Measurements from ENCODE around the gene KCNN4. TPM values are rescaled to one million over a fixed set of nuclear protein-coding genes. Genes with fewer than 3 reads are reported as not detected.
"Not testable (repeated sequence)": the region's sequence is repeated elsewhere in the genome, so short reads cannot be mapped to it uniquely, and the experiment has no call there.

The KCNN4 gene
- total RNA-seq, 1 experiment from 2014 or later = 0.26 TPM

DNA sequence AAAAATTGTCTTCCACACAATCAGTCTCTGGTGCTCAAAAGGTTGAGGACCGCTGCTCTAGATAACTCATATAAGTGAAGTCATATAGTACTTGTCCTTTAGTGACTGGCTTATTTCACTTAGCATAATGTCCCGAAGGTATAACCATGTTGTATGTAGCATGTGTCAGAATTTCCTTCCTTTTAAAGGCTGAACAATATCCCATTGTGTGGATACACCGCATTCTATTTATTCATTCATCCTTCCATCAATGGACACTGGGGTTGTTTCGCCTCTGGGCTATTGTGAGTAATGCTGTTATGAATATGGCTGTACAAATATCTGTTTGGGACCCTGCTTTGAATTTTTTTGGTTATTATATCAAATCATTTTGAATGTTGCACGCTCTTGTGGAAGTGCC is 26.1 kb upstream of the KCNN4 start:
- H3K23ac ChIP-seq (ENCODE audit: insufficient read length, low read depth, low read length) = no peak overlapping the region
- no peak overlapping the region for H3T11ph ChIP-seq (ENCODE audit: low read length)
- Mint-ChIP-seq H3K9me3 (no peaks in the 10 kb centered on the region; a peak in 1 of 5 replicates), H3K36me3 (ENCODE audit: insufficient read depth in 1 of 3, low read depth in 3 of 3) (no peaks in the 10 kb centered on the region), H3K27ac (no peak overlapping the region), H3K27me3 (ENCODE audit: low read depth) (peaks cover 36% of the 10 kb centered on the region), H3K4me3 (no peak overlapping the region), H3K4me1 (peaks cover 4 to 7% of the 10 kb centered on the region in 2 experiments; a peak in 2 of 4 replicates)
- no peak overlapping the region for H3K56ac ChIP-seq (ENCODE audit: insufficient read length, low read depth, low read length)
- no peaks in the 10 kb centered on the region for H4K20me1 ChIP-seq (ENCODE audit: control insufficient read depth, insufficient read depth, insufficient read length)
- H3K23me2 ChIP-seq (ENCODE audit: insufficient read length, low read depth, low read length, poor library complexity, severe bottlenecking) = no peaks in the 10 kb centered on the region
- H2AK5ac ChIP-seq (ENCODE audit: insufficient read length, low read length) = no peak overlapping the region
- H2BK120ac ChIP-seq (ENCODE audit: low read depth, low read length, poor library complexity, severe bottlenecking) = no peak overlapping the region
- H3K27ac ChIP-seq (ENCODE audit: insufficient read length, low read depth, low read length) = no peak overlapping the region
- H3K4me1 ChIP-seq (ENCODE audit: insufficient read depth, low read length) = no peaks in the 10 kb centered on the region
- H2BK12ac ChIP-seq (ENCODE audit: insufficient read length, low read depth, low read length) = no peak overlapping the region
- H4K5ac ChIP-seq (ENCODE audit: insufficient read length, low read depth, low read length) = no peak overlapping the region
- no peak for DNase-seq
- H3K18ac ChIP-seq (ENCODE audit: insufficient read length, low read depth, low read length) = no peak overlapping the region
- H2BK20ac ChIP-seq (ENCODE audit: low read depth, low read length, poor library complexity, severe bottlenecking) = no peak overlapping the region
- no peak overlapping the region for H4K91ac ChIP-seq (ENCODE audit: insufficient read length, low read depth, low read length)
- no peak overlapping the region for H2AFZ ChIP-seq (ENCODE audit: low read length)
- WGBS (ENCODE audit: extremely low coverage, insufficient read length, low lambda C conversion rate) = no CpG with 5 or more reads among the region's 5 CpGs
- no peak overlapping the region for H3K4me2 ChIP-seq (ENCODE audit: insufficient read depth, insufficient read length, low read length)
- H3K79me1 ChIP-seq (ENCODE audit: insufficient read depth, low read depth, low read length, poor library complexity, severe bottlenecking) = no peaks in the 10 kb centered on the region
- TF ChIP-seq, protein P1, sequence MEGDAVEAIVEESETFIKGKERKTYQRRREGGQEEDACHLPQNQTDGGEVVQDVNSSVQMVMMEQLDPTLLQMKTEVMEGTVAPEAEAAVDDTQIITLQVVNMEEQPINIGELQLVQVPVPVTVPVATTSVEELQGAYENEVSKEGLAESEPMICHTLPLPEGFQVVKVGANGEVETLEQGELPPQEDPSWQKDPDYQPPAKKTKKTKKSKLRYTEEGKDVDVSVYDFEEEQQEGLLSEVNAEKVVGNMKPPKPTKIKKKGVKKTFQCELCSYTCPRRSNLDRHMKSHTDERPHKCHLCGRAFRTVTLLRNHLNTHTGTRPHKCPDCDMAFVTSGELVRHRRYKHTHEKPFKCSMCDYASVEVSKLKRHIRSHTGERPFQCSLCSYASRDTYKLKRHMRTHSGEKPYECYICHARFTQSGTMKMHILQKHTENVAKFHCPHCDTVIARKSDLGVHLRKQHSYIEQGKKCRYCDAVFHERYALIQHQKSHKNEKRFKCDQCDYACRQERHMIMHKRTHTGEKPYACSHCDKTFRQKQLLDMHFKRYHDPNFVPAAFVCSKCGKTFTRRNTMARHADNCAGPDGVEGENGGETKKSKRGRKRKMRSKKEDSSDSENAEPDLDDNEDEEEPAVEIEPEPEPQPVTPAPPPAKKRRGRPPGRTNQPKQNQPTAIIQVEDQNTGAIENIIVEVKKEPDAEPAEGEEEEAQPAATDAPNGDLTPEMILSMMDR (conservative IDR thresholded peaks at IDR 0.05) = no peak
- H3K9ac ChIP-seq (ENCODE audit: extremely low read depth, insufficient read length, low read length) = no peak overlapping the region
- H3K9me3 ChIP-seq (ENCODE audit: control insufficient read depth, low read depth, low read length) = no peaks in the 10 kb centered on the region
- H3K27me3 ChIP-seq (ENCODE audit: insufficient read depth, low read length) = no peaks in the 10 kb centered on the region
- no peak overlapping the region for H3K4ac ChIP-seq (ENCODE audit: low read depth, low read length)
- H3K79me2 ChIP-seq (ENCODE audit: insufficient read depth, low read length) = no peaks in the 10 kb centered on the region
- no peak overlapping the region for H3K14ac ChIP-seq (ENCODE audit: insufficient read depth, low read length)
- no peak overlapping the region for H2BK15ac ChIP-seq (ENCODE audit: low read depth, low read length)
- no peak overlapping the region for H2BK5ac ChIP-seq (ENCODE audit: insufficient read length, low read length)
- no peak overlapping the region for H4K8ac ChIP-seq (replicated peaks; ENCODE audit: insufficient read length, low read depth, low read length)

DNA sequence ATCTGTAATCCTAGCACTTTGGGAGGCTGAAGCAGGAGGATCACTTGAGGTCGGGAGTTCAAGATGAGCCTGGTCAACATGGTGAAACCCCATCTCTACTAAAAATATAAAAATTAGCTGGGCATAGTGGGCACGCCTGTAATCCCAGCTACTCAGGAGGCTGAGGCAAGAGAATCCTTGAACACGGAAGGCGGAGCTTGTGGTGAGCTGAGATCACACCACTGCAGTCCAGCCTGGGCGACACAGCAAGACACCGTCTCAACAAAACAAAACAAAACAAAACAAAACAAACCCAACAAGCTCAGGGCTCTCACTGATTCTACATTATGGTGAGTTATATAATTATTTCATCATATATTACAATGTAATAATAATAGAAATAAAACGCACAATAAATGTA is 25.6 kb upstream of the KCNN4 start:
- not testable (repeated sequence) for H3K18ac ChIP-seq (ENCODE audit: insufficient read length, low read depth, low read length); H3K4me2 ChIP-seq (ENCODE audit: insufficient read depth, insufficient read length, low read length); H3K27ac ChIP-seq (ENCODE audit: insufficient read length, low read depth, low read length); H2BK20ac ChIP-seq (ENCODE audit: low read depth, low read length, poor library complexity, severe bottlenecking); H3K14ac ChIP-seq (ENCODE audit: insufficient read depth, low read length); H3K27me3 ChIP-seq (ENCODE audit: insufficient read depth, low read length); H3K79me1 ChIP-seq (ENCODE audit: insufficient read depth, low read depth, low read length, poor library complexity, severe bottlenecking); H3K79me2 ChIP-seq (ENCODE audit: insufficient read depth, low read length); H3K9me3 ChIP-seq (ENCODE audit: control insufficient read depth, low read depth, low read length); H3K4ac ChIP-seq (ENCODE audit: low read depth, low read length); H3K23ac ChIP-seq (ENCODE audit: insufficient read length, low read depth, low read length); H3T11ph ChIP-seq (ENCODE audit: low read length); H4K8ac ChIP-seq (replicated peaks; ENCODE audit: insufficient read length, low read depth, low read length); H2BK120ac ChIP-seq (ENCODE audit: low read depth, low read length, poor library complexity, severe bottlenecking); H3K23me2 ChIP-seq (ENCODE audit: insufficient read length, low read depth, low read length, poor library complexity, severe bottlenecking); DNase-seq; H3K27ac Mint-ChIP-seq; H3K56ac ChIP-seq (ENCODE audit: insufficient read length, low read depth, low read length); H3K9me3 Mint-ChIP-seq; H4K91ac ChIP-seq (ENCODE audit: insufficient read length, low read depth, low read length); H2AFZ ChIP-seq (ENCODE audit: low read length); H3K4me1 ChIP-seq (ENCODE audit: insufficient read depth, low read length); H3K9ac ChIP-seq (ENCODE audit: extremely low read depth, insufficient read length, low read length); H4K5ac ChIP-seq (ENCODE audit: insufficient read length, low read depth, low read length); H3K4me1 Mint-ChIP-seq; H2BK5ac ChIP-seq (ENCODE audit: insufficient read length, low read length); H4K20me1 ChIP-seq (ENCODE audit: control insufficient read depth, insufficient read depth, insufficient read length); H2AK5ac ChIP-seq (ENCODE audit: insufficient read length, low read length); H2BK15ac ChIP-seq (ENCODE audit: low read depth, low read length); H3K36me3 Mint-ChIP-seq (ENCODE audit: insufficient read depth in 1 of 3, low read depth in 3 of 3); H3K4me3 Mint-ChIP-seq; H2BK12ac ChIP-seq (ENCODE audit: insufficient read length, low read depth, low read length)
- no CpG with 5 or more reads among the region's 7 CpGs for WGBS (ENCODE audit: extremely low coverage, insufficient read length, low lambda C conversion rate)
- peaks cover 37% of the 10 kb centered on the region for H3K27me3 Mint-ChIP-seq (ENCODE audit: low read depth)
